GM12873 (cell line): ENCODE measurements around the gene FUBP3.

Experiments used
- TF ChIP-seq, protein P1 (sequence below): IDR thresholded peaks from 2 replicates; pipeline ENCODE4 v1.5.1; 2012; ENCODE audit warnings: low read depth, mild to moderate bottlenecking, moderate library complexity, low read length, control low read depth; ENCODE audit not compliant: insufficient read depth; ENCODE audit errors: missing control alignments

FUBP3 gene

DNA sequence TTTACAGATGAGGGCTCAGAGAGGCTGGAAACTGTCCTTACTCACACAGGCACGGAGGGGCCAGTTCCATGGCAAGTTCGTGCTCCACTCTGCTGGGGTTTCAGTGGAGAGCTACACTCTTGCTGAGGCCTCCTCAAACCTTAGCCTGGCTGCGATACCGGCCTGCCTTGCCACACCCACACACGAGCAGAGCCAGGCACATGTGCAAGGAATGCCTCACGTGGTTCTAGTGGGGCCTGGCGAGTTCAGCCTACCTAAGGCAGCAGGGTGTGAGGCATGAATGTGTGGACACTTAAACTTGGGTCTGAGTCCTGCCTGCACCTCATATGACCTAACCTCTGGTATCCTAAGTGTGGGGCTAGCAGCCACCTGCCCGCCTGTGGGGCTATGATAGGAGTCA lies 63.5 kb downstream of the FUBP3 start:
- TF ChIP-seq, protein P1, sequence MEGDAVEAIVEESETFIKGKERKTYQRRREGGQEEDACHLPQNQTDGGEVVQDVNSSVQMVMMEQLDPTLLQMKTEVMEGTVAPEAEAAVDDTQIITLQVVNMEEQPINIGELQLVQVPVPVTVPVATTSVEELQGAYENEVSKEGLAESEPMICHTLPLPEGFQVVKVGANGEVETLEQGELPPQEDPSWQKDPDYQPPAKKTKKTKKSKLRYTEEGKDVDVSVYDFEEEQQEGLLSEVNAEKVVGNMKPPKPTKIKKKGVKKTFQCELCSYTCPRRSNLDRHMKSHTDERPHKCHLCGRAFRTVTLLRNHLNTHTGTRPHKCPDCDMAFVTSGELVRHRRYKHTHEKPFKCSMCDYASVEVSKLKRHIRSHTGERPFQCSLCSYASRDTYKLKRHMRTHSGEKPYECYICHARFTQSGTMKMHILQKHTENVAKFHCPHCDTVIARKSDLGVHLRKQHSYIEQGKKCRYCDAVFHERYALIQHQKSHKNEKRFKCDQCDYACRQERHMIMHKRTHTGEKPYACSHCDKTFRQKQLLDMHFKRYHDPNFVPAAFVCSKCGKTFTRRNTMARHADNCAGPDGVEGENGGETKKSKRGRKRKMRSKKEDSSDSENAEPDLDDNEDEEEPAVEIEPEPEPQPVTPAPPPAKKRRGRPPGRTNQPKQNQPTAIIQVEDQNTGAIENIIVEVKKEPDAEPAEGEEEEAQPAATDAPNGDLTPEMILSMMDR, result no peak

DNA sequence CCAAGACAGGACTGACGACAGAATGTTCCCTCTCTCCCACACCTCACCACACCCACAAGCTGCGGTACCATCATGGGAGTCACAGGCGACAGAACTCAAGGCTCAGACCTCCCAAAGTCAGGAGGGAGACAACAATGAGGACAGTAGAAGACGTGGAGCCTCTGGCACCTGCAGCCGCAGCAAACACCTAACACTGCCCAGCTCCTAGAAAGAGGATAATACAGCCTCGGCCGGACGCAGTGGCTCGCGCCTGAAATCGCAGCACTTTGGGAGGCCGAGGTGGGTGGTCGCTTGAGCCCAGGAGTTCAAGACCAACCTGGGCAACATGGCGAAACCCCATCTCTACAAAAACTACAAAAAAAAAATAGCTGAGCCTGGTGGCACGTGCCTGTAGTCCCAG lies 71.8 kb downstream of the FUBP3 start:
- TF ChIP-seq, protein P1, result no peak

DNA sequence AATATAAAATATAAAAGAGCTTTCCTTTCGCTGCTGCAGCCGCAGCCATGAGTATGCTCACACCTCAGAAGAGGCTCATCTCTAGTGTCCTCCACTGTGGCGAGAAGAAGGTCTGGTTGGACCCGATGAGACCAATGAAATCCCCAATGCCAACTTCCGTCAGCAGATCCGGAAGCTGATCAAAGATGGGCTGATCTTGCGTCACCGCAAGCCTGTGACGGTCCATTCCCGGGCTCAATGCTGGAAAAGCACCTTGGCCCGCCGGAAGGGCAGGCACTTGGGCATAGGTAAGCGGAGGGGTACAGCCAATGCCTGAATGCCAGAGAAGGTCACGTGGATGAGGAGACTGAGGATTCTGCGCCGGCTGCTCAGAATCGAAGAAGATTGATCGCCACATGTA lies 72.4 kb downstream of the FUBP3 start:
- TF ChIP-seq, protein P1, result no peak

DNA sequence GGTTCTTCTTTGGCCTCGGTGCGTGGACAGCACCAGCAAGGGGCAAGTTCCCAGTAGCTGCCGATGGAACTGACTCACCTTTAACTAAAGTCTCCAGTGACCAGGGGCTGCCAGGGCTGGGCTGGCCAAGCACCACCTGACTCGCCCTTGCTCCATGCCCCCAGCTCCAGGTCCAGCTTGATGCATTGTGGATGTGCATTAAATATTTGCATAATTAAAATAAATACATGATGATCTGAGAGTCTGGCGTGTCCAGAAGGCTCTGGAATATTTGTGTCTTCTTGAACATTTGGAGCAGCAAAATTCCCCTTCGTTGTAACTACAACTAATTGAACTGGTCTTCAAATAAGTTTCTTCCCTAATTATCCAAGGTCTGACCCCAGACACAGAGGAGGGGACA lies 75.5 kb downstream of the FUBP3 start:
- TF ChIP-seq, protein P1, result no peak

DNA sequence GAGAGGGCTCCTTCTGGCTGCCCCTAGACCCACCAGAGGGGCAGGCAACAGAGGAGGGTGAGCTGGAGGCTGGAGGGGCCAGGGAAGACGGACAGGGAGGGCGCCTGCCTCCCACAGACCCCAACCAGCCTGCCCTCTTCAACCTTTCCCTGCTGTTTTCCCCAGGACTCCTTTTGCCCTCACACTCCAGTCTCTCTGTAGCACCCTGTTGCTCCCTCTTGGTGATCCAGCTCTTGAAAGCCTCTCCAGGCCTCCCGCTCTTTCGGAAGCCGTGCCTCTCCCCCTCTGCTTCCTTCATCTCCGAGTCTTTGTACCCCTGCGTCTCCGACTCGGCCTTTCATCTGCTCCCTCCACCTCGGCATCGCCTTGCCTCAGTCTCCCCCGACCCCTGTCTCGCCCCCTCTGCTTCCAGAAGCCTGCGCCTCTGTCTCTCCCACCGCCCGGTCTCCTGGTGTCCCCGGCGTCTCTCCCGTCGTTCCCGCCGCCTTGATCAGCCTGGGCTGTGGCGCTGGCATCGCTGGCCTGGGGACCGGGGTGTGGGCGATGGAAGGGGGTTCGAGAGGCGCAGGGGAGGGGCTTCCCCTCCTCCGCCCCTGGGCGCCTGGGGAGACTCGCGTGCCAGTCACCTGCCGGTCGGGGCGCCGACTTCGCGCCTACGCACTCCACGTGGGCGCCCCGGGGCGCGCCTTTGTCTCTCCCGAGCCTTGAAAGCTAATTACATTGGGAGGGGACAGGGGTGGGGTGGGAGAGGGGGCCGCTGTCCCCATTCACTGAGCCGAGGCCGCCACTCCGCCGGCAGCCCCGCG lies 79.7 kb downstream of the FUBP3 start:
- TF ChIP-seq, protein P1, result no peak

DNA sequence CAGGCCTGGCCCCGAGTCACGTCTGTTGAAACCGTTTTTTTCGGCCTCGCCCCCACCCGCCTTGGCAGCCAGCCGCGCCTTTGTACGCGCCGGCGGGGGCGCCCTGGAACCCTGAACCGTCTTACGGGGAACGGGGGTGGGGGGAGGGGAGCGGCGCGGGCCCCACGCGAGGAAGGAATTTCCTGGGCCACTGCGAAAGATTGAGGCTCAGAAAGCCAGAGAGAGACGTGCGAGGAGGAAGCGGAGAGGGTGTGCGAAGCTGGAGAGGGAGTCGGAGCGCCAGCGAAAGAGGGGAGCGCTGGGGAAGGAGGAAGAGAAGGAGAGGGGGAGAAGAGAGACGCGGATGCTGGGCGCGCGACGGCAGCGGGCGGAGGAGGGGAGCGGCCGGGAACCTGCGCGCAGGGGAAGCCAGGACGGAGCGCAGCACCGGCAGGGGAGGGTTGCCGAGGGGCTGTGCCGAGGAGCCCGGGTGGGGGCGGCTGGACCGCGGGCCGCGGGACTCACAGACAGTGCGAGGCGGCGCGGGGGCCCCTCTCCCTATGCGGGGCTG lies 80.4 kb downstream of the FUBP3 start:
- TF ChIP-seq, protein P1, result no peak

DNA sequence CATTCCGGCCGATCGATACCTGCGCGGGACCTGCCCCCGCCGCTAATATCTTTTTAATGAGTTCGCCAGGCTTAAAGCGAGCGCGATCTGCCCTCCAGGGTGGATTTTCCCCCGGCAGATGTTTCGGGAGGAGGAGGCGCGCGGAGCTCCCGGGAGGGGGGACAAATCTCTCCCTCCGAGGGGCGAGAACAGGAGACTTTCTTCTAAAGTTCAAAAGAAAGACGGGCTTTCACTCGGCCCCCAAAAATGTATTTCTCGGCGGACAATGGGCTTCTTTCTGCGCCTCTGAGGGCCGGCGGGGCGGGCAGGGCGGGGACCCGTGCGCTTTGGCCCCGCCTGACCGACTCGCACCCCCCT lies 80.9 kb downstream of the FUBP3 start:
- TF ChIP-seq, protein P1, result no peak
